SK-N-SH (cell line): ENCODE data around the gene NME3. TPM values are rescaled to one million over a fixed set of nuclear protein-coding genes. Genes with fewer than 3 reads are reported as not detected.

ENCODE experiments used
- CTCF ChIA-PET: fragments of 300-600, 350-600 bp; formaldehyde crosslinking; extraction: SDS; loops from one replicate; lab custom pipeline; 2021; lab: Yijun Ruan, JAX
- POLR2A ChIA-PET: fragments of 350-600 bp; sonication (Branson Sonifier 250); formaldehyde crosslinking; extraction: SDS; loops from one replicate; lab custom pipeline; 2020; ENCODE audit warnings: antibody characterized with exemption, inconsistent platforms; lab: Yijun Ruan, JAX
- DNase-seq: peaks from one replicate; pipeline ENCODE4 v3.0.0; 2012
- H2AFZ ChIP-seq: fragments of 200-600 bp; sonication (generic); 2 replicates; pipeline ENCODE4 v1.8.1; 2016; ENCODE audit warnings: antibody characterized with exemption, mild to moderate bottlenecking, low read depth
- H3F3A ChIP-seq: fragments of 200-600 bp; sonication (generic); replicated peaks from 2 replicates; pipeline ENCODE3; 2016; ENCODE audit warnings: antibody characterized with exemption, mild to moderate bottlenecking; ENCODE audit not compliant: insufficient read depth
- H3K27ac ChIP-seq, 2 experiments: fragments of 200-500 bp in 1 of 2; fragments of 200-600 bp in 1 of 2; sonication (Bioruptor generic) in 1 of 2; sonication (generic), shearing (Covaris generic) in 1 of 2; 2 replicates each; pipeline versions ENCODE4 v1.5.1 to v1.6.1; 2014 to 2016; ENCODE audit warnings: low read depth in 2 of 2, inconsistent platforms in 1 of 2, low read length in 1 of 2, mild to moderate bottlenecking in 1 of 2, mixed read lengths in 1 of 2
- H3K27me3 ChIP-seq: fragments of 200-600 bp; sonication (generic), shearing (Covaris generic); 2 replicates; pipeline ENCODE4 v1.6.1; 2016; ENCODE audit warnings: mixed run types; ENCODE audit not compliant: insufficient read depth
- H3K36me3 ChIP-seq, 2 experiments: fragments of 200-500 bp in 1 of 2; fragments of 200-600 bp in 1 of 2; sonication (Bioruptor generic) in 1 of 2; sonication (generic) in 1 of 2; replicated peaks in 1 of 2; 2 replicates each; pipeline versions ENCODE3 to v1.5.1; 2014 to 2016; ENCODE audit warnings: low read length in 1 of 2, mild to moderate bottlenecking in 1 of 2; ENCODE audit not compliant: insufficient read depth in 2 of 2, control insufficient read depth in 1 of 2
- H3K4me1 ChIP-seq, 2 experiments: fragments of 200-500 bp in 1 of 2; fragments of 200-600 bp in 1 of 2; sonication (Bioruptor generic) in 1 of 2; sonication (generic), shearing (Covaris generic) in 1 of 2; 2 replicates each; pipeline versions ENCODE4 v1.5.1 to v1.6.1; 2014 to 2016; ENCODE audit warnings: low read depth in 1 of 2, low read length in 1 of 2, mixed run types in 1 of 2; ENCODE audit not compliant: insufficient read depth in 2 of 2, control insufficient read depth in 1 of 2
- H3K4me2 ChIP-seq: fragments of 200-600 bp; sonication (generic), shearing (Covaris generic); 2 replicates; pipeline ENCODE4 v1.6.1; 2017; ENCODE audit warnings: mixed run types
- H3K4me3 ChIP-seq, 2 experiments: fragments of 200-500 bp in 1 of 2; fragments of 200-600 bp in 1 of 2; sonication (Bioruptor generic) in 1 of 2; sonication (generic), shearing (Covaris generic) in 1 of 2; 2 replicates each; pipeline versions ENCODE4 v1.5.1 to v1.8.1; 2014 to 2016; ENCODE audit warnings: low read depth in 2 of 2, inconsistent platforms in 1 of 2, low read length in 1 of 2, mild to moderate bottlenecking in 1 of 2, mixed read lengths in 1 of 2, moderate library complexity in 1 of 2
- H3K79me2 ChIP-seq: fragments of 200-600 bp; sonication (generic); 2 replicates; pipeline ENCODE4 v1.8.1; 2017; ENCODE audit warnings: mild to moderate bottlenecking; ENCODE audit not compliant: insufficient read depth
- H3K9ac ChIP-seq: fragments of 200-600 bp; sonication (generic); 2 replicates; pipeline ENCODE4 v1.6.1; 2017; ENCODE audit warnings: mixed run types
- H3K9me2 ChIP-seq: fragments of 200-600 bp; sonication (generic); 2 replicates; pipeline ENCODE4 v1.6.1; 2017; ENCODE audit warnings: mixed run types
- H3K9me3 ChIP-seq: fragments of 200-600 bp; sonication (generic); 2 replicates; pipeline ENCODE4 v1.6.1; 2017; ENCODE audit warnings: mixed run types, mild to moderate bottlenecking, moderate library complexity
- H4K20me1 ChIP-seq: fragments of 200-600 bp; sonication (generic); 2 replicates; pipeline ENCODE4 v1.6.1; 2017; ENCODE audit warnings: mild to moderate bottlenecking, mixed run types; ENCODE audit not compliant: insufficient read depth
- ELF1 ChIP-seq: IDR thresholded peaks from 2 replicates; pipeline ENCODE4 v1.4.0; 2012
- EZH2phosphoT487 ChIP-seq: fragments of 200-600 bp; sonication (generic); IDR thresholded peaks from 2 replicates; pipeline ENCODE4 v1.6.1; 2017; ENCODE audit warnings: low read depth, mixed run types, mild to moderate bottlenecking, antibody characterized with exemption, moderate library complexity, borderline replicate concordance
- FOXJ3 ChIP-seq: sonication (generic); formaldehyde crosslinking; IDR thresholded peaks from 2 replicates; pipeline ENCODE4 v1.5.1; 2020; ENCODE audit warnings: mild to moderate bottlenecking, missing genetic modification reagents
- NRF1 ChIP-seq: IDR thresholded peaks from 2 replicates; pipeline ENCODE4 v1.6.1; 2012; ENCODE audit warnings: low read depth, mild to moderate bottlenecking, low read length
- POLR2AphosphoS5 ChIP-seq: IDR thresholded peaks from 2 replicates; pipeline ENCODE4 v1.6.1; 2012; ENCODE audit warnings: low read depth, low read length
- RCOR1 ChIP-seq: fragments of 150-350 bp; IDR thresholded peaks from 2 replicates; pipeline ENCODE4 v1.6.1; 2017; ENCODE audit warnings: antibody characterized with exemption, low read length
- RFX5 ChIP-seq: IDR thresholded peaks from 2 replicates; pipeline ENCODE4 v1.6.1; 2012; ENCODE audit warnings: mild to moderate bottlenecking, improper control_type of control experiment, low read length
- SIN3A ChIP-seq: IDR thresholded peaks from 2 replicates; pipeline ENCODE4 v1.6.1; 2012; ENCODE audit warnings: low read depth, mild to moderate bottlenecking, low read length, moderate library complexity, borderline replicate concordance
- TCF12 ChIP-seq: IDR thresholded peaks from 2 replicates; pipeline ENCODE4 v1.4.0; 2012
- YY1 ChIP-seq: IDR thresholded peaks from 2 replicates; pipeline ENCODE4 v1.4.0; 2012; ENCODE audit warnings: low read depth, mild to moderate bottlenecking
- WGBS: methylation state at CpG from one replicate; pipeline ENCODE4 v1.1.6; 2017; ENCODE audit warnings: low lambda C conversion rate; 5-methylcytosine and 5-hydroxymethylcytosine counted together
- polyA plus RNA-seq, 3 experiments: library from polyadenylated mRNA; depleted of rRNA; stranded (reverse); fragments of >200 nt; gene quantifications; 2 replicates each; pipeline ENCODE4 v1.2.3, GENCODE V29; 2012
- TF ChIP-seq, protein P1 (sequence below): IDR thresholded peaks from 2 replicates; pipeline ENCODE4; 2012

The NME3 gene
- 77.2 and 80.4 TPM in 2 replicates for polyA plus RNA-seq (2012; rRNA removed)
- 26.3 and 44.0 TPM in 2 replicates for polyA plus RNA-seq (2012; cell fraction: cytosol; rRNA removed)
- 300 and 459 TPM in 2 replicates for polyA plus RNA-seq (2012; cell fraction: nucleus; rRNA removed)

DNA sequence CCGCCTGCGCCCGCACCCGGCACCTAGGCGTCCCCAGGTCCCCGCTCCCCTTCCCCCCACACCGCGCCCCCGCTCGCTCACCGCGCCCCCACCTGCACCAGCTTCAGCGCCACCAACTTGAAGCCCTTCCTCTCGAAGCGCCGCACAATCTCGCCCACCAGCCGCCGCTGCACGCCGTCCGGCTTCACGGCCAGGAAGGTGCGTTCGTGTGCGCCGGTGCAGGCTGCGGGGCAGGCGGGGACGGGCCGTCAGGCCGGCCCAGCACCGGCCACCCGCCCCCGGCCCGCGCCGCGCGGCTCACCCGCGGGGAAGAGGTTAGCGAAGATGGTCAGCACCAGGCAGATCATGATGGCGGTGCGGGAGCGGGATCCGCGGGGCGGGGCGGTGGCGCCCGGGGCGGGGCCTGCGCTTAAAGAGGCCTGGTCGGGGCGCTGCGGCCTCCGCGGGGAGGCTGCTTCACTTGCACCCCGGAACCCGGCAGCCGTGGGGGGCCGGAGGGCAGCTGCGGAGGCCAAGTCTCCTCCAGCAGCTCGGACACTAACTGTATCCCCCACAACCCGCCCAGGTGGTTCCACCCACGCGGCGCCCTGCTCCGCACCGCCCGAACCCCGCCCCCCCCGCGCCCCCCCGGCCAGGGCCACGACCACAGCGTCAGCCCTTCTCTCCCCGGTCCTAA, at the start of gene NME3:
Gene NME3 (minus strand): TSS at position 356 of the 676 bp plus-strand sequence. CDS start 9 bp downstream, at position 347.
- CTCF ChIA-PET = interaction anchor here (0.6 to 4.4 kb wide), 3 partner anchors 12 to 887 kb away, joined by 3 to 40 read pairs (median 13); partner anchors contain the start of genes MAPK8IP3, NUBP2 and SPSB3
- Histone ChIP-seq H3K36me3 (peaks cover 6 to 39% of the 10 kb centered on the region in 2 experiments), H3K4me2 (peak within 1 kb of the TSS; percentile 95), H3K4me3 (peak within 1 kb of the TSS; percentile 90 to 91), H3K4me1 (peaks cover 0 to 32% of the 10 kb centered on the region in 2 experiments; a peak in 2 of 4 replicates), H2AFZ (no peak within 1 kb of the TSS), H3K27ac (peak within 1 kb of the TSS; percentile 78 to 92; a peak in 3 of 4 replicates), H3F3A (peaks cover 11% of the 10 kb centered on the region), H3K27me3 (no peaks in the 10 kb centered on the region), H3K79me2 (peaks cover 31% of the 10 kb centered on the region), H3K9me3 (no peaks in the 10 kb centered on the region), H4K20me1 (0 out of 2 replicates have a peak, but pooled peaks cover 11% of the 10 kb centered on the region), H3K9ac (peak within 1 kb of the TSS; percentile 93), H3K9me2 (no peaks in the 10 kb centered on the region)
- DNase-seq = peak; percentile 92
- 4% methylated on average over 43 of the region's 79 CpGs for WGBS
- TF ChIP-seq YY1 (peak; percentile 61; the same call in 1 of the 2 replicates), POLR2AphosphoS5 (no peak; the same call in 1 of the 2 replicates), NRF1 (no peak), ELF1 (no peak), EZH2phosphoT487 (no peak), SIN3A (no peak)
- TF ChIP-seq, protein P1, sequence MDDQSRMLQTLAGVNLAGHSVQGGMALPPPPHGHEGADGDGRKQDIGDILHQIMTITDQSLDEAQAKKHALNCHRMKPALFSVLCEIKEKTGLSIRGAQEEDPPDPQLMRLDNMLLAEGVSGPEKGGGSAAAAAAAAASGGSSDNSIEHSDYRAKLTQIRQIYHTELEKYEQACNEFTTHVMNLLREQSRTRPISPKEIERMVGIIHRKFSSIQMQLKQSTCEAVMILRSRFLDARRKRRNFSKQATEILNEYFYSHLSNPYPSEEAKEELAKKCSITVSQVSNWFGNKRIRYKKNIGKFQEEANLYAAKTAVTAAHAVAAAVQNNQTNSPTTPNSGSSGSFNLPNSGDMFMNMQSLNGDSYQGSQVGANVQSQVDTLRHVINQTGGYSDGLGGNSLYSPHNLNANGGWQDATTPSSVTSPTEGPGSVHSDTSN = peak; percentile 15; the same call in 1 of the 2 replicates
- POLR2A ChIA-PET = interaction anchor here (0.9 to 3.8 kb wide), 2 partner anchors 11 to 32 kb away, joined by 4 to 24 read pairs; partner anchors contain the start of genes NUBP2 and SPSB3

DNA sequence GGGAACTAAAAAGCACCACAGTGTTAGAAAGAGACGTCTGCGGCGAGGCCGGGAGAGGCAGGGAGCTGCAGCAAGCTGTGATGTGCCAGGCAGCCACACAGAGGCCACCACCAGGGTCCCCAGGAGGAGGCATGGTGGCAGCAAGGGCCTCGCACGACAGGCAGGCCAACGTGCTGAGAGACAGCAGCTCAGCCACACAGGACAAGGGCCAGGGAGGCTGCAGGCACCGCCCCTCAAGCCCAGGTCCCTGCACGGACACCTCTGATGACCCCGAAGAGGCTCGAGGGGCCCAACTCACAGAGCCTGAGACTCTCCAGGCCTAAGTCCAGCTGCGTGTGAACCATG, 49.6 kb upstream of the NME3 start:
- H3K27me3 ChIP-seq = no peaks in the 10 kb centered on the region
- CTCF ChIA-PET = no interaction called here
- no peaks in the 10 kb centered on the region for H3K9me3 ChIP-seq
- POLR2A ChIA-PET = no interaction called here
- no CpG with 5 or more reads among the region's 12 CpGs for WGBS
- no peak overlapping the region for H3K27ac ChIP-seq
- no peaks in the 10 kb centered on the region for H3K9me2 ChIP-seq
- H3K4me2 ChIP-seq = no peak overlapping the region
- H3K79me2 ChIP-seq = peaks cover 29% of the 10 kb centered on the region; the same call in 1 of the 2 replicates
- TF ChIP-seq FOXJ3 (no peak), TCF12 (no peak), YY1 (no peak), RCOR1 (no peak), RFX5 (no peak)
- TF ChIP-seq, all 33 proteins: peak for 0
- Histone ChIP-seq H3F3A (no peaks in the 10 kb centered on the region), H3K4me1 (peaks cover 0 to 7% of the 10 kb centered on the region in 2 experiments; a peak in 1 of 4 replicates), H4K20me1 (no peaks in the 10 kb centered on the region), H2AFZ (no peak overlapping the region), H3K36me3 (peaks cover 0 to 15% of the 10 kb centered on the region in 2 experiments), H3K4me3 (no peak overlapping the region), H3K9ac (no peak overlapping the region)
- DNase-seq = no peak
